HK-2 (cell line): ENCODE measurements around the gene MRPS14.
"Not testable (repeated sequence)": the region's sequence is repeated elsewhere in the genome, so short reads cannot be mapped to it uniquely, and the experiment has no call there.

Source experiments
- DNase-seq: peaks from one replicate; pipeline ENCODE4 v3.0.0-alpha.2; 2018; ENCODE audit not compliant: unreplicated experiment

MRPS14 gene

DNA sequence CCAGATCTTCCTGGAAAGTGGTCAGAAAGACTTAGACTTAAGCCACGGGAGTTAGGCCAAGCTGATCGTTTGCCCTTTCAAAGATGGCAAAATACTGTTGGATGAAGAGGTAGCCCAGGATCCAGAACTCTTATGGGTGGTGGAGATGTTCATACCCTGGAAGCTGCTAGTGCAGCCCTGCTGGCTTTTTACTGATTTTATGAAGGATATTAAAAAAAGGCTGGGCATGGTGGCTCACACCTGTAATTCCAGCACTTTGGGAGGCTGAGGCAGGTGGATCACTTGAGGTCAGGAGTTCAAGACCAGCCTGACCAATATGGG, 657 bp upstream of the MRPS14 start:
- not testable (repeated sequence) for DNase-seq

DNA sequence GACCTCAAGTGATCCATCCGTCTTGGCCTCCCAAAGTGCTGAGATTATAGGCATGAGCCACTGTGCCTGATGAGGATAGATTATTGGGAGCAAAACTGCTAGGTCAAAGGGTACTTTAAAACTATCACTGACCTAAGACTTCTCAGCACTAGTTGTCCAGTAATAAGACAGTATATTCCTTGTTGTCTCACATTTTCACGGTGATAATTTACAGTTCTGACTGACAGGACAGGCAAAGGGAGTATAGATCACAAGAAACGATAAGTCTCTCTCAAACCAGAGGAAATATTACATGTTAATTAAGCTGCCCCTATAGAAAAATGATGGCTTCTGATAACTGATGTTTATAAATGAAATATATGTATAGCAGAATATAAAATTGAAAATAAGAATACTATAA, 3.7 kb downstream of the MRPS14 start:
- no peak for DNase-seq

DNA sequence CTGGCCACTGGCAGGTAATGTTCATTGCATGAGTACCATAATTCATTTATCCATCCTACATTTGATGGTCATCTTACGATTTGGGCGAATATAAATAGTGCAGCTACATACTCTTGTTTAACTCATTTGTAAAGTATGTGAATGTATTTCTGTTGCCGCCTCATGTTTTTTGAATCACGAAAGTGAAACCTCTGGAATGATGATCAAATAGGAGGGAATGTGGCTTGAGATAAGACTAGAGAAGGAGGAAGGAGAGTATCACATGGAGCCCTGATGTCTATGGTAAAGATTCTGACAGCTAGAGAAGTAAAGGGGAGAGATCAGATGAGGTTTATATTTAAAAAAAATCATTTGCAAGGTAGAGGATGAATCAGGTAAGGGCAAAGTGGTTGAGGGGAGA, 8.0 kb downstream of the MRPS14 start:
- DNase-seq: no peak

DNA sequence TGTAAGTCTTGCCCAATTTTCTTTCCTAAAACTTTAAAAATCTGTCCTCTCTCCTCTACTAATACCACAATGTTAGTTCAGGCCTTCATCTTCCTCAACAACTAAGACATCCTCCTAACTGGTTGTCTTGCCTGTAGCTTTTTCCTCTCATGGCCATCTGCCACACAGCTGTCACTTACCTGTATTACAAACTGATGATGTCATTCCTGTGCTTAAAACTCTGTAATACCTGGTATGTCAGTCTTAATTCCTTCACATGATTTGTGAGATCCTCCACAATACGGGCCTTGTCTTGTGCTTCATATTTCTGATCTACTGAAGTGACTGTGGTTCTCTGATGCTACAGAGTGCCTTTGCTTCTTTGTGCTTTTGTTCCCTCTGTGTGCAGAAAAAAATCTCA, 9.8 kb downstream of the MRPS14 start:
- DNase-seq: no peak

DNA sequence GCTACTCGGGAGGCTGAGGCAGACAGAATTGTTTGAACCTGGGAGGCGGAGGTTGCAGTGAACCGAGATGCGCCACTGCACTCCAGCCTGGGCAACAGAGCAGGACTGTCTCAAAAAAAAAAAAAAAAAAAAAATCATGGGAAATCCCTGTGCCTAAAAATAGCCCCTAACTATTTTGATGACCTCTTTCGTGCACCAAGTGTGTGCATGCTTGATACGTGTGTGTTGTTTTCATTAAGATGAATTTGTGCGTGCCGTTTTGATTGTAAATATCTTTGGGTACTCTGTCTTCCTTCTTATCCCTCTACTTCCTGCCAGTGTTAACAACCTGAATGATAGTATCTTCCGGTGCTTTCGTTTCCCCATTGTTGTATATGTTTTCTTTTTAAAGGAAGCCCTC, 13.7 kb downstream of the MRPS14 start:
- DNase-seq: no peak

DNA sequence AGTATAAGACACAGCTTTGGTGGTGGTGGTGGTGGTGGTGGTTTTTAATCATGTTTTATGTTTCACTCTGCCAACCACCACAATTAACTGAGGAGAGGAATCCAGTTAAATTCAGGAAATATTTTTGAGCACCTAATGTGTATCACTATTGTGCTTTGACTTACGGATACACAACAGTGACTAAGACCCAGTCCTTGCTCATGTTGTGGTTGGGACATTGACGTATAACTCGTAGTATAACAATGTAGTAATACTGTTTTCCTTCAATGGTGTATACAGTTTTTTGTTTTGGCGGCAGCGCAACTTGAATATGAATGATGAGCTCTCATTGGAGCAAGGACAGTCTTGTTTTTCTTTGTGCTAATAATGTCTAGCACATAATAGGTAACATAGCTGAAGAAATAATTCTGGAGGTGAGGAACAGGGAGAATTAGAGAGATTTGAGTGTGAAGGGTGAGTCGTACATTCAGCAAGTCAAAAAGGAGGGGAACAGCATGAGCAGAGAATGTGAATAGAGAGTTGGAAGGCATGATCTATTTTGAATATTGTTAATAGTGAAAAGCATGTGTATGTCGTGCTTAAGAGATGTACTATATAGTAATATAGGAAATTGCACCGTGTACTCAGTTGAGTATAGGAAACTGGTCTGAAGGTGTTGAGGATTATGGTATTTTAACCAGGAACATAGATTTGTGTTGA, 18.0 kb downstream of the MRPS14 start:
- no peak for DNase-seq

DNA sequence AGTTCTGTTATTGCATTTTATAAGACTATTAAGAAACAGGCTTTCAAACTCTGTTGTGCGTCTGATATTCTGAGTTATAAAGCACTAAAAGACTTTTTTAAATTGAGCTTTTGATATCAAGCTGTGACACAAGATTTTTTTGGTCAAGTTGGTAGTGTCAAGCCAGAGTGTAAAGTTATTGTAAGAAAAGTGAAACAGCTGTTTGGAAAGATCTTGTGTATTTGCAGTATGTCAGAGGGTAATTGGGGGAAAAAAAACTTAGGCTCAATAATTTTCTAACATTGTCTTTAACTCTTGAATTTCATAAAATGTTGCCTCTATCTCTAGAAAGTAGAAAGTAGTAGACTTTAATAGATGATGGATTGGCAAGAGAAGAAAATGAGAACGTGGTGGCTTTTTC, 19.7 kb downstream of the MRPS14 start:
- no peak for DNase-seq

DNA sequence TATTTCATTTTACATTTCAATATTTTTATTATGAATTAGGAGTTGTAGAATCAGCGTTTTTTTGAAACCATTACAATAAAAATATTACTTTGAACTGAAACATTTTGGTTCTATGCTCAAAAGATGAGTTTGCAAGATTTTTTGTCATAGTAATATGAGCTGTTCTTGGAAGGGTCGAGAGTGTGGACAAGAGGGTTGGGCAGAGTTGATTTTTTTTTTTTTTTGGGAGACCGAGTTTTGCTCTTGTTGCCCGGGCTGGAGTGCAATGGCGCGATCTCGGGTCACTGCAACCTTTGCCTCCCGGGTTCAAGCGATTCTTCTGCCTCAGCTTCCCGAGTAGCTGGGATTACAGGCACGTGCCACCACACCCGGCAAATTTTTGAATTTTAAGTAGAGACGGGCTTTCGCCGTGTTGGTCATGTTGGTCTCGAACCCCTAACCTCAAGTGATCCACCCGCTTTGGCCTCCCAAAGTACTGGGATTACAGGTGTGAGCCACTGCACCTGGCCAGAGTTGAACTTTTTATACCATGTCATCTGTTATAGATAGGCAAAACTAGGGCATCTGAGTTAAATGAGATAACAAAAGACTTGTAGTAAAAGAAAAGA, 20.2 kb downstream of the MRPS14 start:
- no peak for DNase-seq

DNA sequence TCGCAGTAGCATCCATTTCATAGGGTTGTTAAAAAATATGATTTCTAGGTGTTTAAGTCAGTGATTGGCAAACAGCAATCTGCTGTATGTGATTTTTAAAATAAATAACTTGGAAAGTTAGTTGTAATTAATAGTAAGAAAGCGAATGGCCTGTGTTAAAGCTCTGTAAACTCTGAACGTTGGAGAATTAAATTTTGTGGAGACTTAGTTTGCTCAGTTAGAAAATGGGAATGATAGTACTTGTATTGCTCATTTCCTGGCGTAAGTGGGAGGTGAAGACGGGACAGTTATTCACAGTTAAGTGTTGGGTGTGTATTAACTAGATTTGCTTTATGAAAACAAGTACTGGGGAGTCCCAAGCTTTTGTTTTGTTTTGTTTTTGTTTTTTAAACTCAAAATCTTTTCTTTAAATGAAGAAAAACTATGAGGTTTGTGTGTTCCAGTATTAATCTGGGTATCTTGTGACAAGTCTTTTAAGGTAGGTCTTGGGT, 22.5 kb downstream of the MRPS14 start:
- no peak for DNase-seq

DNA sequence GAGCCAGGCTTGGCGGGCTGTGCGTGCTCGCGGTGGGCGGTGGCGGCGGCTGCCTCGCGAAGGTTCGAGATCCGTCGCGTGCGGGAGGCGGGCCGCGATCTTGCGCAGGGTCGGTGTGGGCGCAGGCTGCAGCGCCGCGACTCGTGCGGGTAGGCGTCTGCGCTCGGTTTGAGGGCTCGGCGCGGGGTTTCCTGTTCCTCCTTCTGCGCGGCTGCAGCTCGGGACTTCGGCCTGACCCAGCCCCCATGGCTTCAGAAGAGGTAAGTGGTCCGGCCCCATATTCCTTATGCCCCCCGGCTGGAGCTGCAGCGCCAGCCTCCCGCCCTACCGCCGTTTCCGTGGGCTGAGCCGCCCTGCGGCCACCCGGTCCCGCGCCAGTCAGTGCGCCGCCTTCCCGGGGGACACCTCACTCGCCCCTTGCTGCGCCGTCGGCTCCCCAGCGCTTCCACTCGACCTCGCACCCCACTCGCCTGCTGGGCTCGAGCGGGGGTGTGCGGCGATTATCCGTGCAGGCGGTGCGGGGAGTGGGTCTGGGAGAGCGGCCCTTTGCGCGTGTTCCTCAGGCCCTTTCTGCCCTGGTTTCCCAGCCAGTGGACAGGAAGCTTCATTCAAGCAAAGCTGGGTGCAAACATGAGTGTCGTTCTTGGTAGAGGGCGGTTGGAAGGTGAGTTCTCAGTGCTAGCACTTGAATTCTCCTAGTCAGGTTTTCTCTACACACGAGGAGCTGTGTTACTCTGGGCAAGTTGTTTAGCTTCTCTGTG, 23.1 kb downstream of the MRPS14 start, which contains the start of gene CACYBP:
Gene CACYBP (plus strand): TSS at position 12 of the 761 bp plus-strand sequence. CDS start 234 bp downstream, at position 246.
- DNase-seq: no peak

DNA sequence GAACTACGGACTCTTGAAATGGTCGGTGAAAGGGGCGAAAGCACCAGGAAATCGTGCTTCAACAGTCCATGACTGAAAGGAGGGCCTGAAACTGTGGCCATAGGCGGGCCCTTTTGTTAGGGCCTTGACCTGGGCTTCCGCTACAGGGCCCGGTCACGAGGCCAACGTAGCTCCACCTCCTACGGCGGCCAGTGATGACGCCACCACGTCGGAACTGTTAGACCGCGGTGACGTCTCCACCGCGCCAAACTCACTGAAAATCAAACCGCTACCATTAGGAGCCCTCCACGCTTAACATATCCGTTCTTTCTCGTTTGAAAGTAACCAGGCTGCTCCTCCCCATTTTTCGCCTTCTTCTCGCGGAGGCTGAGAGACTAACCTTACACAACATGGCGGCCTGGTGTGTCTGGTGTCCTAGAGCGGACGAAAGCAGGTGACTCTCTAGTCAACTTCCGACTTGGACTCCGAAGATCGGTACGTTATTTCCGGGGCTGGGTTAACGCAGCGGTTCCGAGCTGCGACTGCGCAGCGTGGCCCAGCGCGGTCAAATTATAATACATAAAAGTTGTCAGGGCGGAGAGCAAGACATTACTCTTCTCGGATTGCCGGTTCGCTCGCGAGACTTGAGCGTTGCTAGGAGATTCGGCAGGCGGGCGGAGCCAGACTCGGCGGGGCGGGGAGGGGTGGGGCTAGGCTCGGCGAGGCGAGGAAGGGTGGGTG, 23.8 kb downstream of the MRPS14 start:
- peak; percentile 100 for DNase-seq

DNA sequence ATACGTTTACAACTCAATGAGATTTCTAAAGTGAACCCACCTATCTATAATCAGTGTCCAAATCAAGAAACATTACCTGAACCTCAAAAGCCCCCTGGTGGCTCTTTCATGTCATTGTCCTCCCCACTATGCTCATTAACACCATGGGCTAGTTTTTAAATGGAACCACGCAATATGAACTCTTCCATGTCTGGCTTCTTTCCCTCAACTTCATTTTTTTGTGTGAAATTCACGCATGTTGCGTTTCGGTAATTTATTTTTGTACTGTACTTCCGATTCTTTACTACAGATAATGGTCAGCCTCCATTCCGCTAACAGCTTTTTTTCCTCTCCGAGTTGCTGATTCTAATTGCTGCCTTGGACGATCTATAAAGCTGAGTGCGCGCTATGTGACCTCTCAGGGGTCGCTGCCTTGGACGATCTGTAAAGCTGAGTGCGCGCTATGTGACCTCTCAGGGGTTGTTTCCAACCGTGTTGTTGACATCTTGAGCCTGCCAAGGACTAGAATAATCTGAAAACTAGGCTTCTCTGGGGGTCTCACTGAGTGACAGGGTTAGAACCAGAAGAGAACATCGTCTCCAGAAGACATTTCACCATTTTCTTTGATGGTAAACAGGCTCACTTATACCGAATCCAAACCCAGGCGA, 24.5 kb downstream of the MRPS14 start:
- DNase-seq: peak; percentile 53

DNA sequence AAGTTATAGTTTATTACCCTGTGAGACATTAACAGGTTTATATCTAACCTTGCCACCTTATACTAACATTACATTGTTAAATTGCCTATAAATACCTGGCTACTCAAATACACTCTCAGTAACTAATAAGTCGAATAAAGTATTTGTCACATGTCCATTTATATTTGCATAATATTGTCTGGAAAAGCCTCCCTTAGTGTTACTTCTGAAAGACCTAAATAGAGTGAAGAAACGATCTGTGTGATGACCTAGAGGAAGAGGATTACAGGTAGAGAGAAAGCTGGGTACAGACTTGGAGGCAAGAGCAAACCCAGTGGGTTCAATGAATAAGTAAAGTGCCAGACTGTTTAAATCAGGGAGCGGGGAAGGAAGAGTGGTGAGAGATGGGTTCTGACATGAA, 26.2 kb downstream of the MRPS14 start:
- DNase-seq: no peak

DNA sequence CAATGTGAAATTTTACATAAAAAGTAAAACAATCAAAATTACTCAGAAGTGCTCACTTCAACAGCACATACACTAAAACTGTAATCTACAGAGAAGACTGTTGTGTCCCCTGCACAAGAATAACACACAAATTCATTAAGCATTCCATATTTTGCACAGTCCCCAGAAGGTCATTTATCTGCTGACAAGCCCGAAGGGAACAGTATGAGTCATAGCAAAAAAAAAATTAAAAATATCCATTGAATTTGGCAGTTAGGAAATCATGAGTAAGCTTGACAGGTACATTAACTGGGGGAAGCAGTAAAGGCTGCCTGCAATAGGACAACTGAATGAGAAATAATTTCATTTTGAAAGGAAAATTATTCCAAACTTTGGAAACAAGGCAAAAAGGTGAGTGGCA, 26.7 kb downstream of the MRPS14 start:
- DNase-seq: no peak

DNA sequence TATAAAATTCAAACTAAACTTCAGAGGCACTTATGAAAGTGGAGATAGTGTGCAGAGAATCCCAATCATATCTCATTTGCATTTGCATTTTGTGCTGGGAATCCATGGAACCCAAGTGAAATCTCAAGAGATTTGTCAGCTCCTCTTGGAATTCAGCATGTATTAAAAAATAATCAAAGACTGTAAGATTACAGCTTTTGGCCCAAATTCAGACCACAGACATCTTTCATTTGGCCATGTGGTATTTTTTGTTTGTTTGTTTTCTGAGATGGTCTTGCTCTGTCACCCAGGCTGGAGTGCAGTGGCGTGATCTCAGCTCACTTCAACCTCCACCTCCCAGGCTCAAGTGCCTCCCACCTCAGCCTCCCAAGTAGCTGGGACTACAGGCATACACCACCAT, 27.3 kb downstream of the MRPS14 start:
- no peak for DNase-seq

DNA sequence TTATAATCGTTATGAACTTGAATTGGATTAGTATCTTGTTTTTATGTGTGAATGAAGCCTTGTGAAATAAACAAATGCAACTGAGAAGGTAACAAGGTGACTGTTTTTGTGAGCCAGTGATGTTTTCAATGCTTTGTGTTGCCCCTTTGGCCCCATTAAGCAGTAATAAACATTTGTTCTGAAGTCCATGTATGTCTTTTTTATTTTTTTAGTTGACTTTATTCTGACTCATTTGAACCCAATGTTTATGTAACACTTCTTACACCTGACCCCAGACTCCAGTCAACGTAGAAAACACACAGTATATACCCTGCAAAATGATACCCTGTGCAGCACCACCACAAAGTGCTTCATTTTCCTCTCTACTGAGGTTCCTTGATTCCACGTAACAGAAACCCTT, 28.1 kb downstream of the MRPS14 start:
- DNase-seq: no peak

DNA sequence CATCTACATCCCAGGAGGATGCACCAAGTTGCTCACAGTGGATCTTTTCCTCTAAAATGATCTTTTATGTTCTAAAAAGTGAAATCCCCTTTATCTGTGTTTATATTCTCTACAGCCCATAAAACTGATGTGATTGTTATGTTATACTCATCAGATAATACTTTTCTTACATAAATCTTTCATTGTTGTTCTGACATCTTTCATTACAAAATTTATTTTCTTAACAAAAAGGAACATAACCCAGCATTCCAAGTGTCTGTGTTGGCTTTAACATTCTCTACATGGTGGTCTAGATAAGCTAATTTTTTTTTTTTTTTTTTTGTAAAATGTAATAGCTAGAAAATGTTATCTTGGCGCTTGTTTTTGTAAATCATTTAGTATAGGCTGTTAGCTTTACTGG, 31.8 kb downstream of the MRPS14 start:
- DNase-seq: no peak

DNA sequence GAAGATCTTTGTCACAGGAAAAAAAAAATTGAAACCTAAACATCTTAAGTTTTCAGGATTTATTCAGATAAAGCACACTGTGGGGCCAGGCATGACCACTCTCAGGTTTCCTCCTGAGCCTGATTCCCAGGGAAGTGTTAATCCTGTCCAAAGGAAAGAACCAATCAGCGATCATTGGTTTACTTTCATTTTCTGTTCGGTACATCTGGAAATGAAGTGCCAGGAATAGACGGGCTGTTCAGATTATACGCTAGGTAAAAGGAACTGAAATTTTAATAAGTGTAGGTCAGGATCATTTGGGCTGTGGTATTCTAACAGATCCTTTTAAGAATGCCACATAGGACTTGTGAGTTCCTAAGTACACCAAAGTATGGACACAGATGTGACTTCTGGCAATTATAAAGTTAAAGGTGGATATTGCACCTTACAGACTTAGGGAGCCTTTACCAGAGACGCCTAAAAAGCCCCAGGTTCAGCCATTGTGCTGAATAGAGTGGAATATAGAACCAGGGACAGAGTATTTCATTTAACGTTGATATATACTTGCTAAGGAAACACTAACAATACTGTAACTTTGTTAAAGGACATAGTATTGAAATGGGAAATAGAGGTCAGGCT, 32.7 kb downstream of the MRPS14 start:
- DNase-seq: no peak

DNA sequence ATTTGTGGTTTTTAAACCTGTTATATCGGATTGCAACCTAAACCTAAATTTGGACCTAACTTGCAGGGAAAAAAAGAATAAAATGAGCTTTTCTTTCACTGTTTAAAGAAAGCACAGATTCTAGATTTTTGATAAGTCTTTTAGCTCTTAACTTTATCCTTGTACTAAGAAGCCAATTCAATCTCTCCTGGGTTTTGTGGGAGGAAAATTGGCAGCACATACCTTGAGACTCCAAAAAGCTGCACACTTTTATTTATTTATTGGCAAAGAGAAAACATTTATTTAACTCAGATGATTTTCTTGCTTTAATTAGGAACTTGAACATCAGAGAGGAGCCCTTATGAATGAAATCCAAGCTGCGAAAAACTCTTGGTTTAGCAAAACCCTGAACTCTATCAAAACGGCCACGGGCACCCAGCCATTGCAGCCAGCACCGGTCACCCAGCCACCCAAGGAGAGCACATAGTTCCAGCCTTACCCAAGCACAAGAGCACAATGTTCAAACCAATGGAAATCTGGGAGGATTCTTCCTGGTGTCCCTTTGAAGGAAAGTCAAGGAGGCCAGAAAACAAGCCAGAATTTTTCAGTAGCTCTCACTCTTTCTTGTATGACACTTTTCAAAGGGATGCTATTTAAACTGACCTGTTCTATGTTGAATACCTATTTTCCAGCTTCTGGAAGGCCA, 33.5 kb downstream of the MRPS14 start:
- no peak for DNase-seq

DNA sequence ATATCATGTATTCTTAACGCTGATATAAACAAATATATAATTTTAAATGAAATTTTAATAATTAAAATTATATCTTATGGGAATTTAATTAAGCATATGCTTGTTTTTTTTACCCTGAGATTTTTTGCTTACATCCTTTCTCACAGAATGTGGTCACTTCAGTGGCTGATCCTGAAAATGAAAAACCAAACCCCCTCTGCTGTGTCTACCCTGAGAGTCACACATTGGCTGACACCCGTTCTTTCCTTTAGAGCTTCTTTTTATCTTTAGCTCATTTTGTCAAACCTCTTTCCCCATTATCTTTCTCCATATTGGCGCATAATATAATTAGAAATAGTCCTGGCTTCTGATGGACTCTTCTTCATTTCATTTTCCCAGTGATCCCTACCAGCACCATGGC, 34.2 kb downstream of the MRPS14 start:
- DNase-seq: no peak

DNA sequence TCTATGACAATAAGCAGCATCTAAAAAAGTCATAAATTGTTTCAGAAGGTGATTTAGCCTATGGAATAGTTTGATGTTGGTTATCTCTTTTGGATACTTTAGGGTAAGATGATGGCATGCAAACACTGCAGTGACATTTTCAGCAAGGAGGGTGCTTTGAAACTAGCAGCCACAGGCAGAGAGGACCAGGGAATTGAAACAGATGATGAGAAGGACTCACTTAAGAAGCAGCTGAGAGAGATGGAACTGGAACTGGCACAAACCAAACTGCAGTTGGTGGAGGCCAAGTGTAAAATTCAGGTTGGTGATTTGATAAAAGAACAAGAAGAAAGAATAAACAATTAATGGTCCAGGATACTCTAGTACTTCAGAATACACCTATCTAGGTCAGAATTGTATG, 34.7 kb downstream of the MRPS14 start:
- no peak for DNase-seq
